Endothelial cell (in vitro differentiated cells): ENCODE data around the gene NGEF. TPM values are rescaled to one million over a fixed set of nuclear protein-coding genes. Genes with fewer than 3 reads are reported as not detected.
A peak's percentile ranks its signal among the peaks of the same experiment; 100 is the strongest.

ENCODE experiments used
- DNase-seq: peaks from one replicate; pipeline ENCODE4 v3.0.0; 2021; ENCODE audit warnings: low spot score
- H3K27ac Mint-ChIP-seq: one replicate; pipeline ENCODE4 v1.8.0; 2021; ENCODE audit warnings: mixed read lengths, inconsistent platforms; ENCODE audit not compliant: unreplicated experiment
- H3K27me3 Mint-ChIP-seq: one replicate; pipeline ENCODE4 v1.8.0; 2021; ENCODE audit warnings: mild to moderate bottlenecking, moderate library complexity, mixed read lengths, inconsistent platforms; ENCODE audit not compliant: unreplicated experiment
- H3K36me3 Mint-ChIP-seq: one replicate; pipeline ENCODE4 v1.8.0; 2021; ENCODE audit warnings: mild to moderate bottlenecking, low read depth, mixed read lengths, inconsistent platforms; ENCODE audit not compliant: unreplicated experiment
- H3K4me1 Mint-ChIP-seq: one replicate; pipeline ENCODE4 v1.8.0; 2021; ENCODE audit warnings: mild to moderate bottlenecking, mixed read lengths, inconsistent platforms; ENCODE audit not compliant: unreplicated experiment
- H3K4me3 Mint-ChIP-seq: one replicate; pipeline ENCODE4 v1.8.0; 2021; ENCODE audit warnings: mild to moderate bottlenecking, mixed read lengths, inconsistent platforms; ENCODE audit not compliant: unreplicated experiment
- H3K9me3 Mint-ChIP-seq: one replicate; pipeline ENCODE4 v1.8.0; 2021; ENCODE audit warnings: mixed read lengths, inconsistent platforms; ENCODE audit not compliant: unreplicated experiment
- CTCF ChIP-seq: fragments of 200-600 bp; sonication (generic); IDR thresholded peaks from one replicate; pipeline ENCODE4 v1.5.0; 2021; ENCODE audit warnings: antibody characterized with exemption; ENCODE audit not compliant: unreplicated experiment
- total RNA-seq: library from RNA; stranded (reverse); fragmentation: NEBNext Ultra II Directional; extraction: Animal tissue kit (Norgen Biotek cat#: 25700); gene quantifications from one replicate; pipeline ENCODE4 v1.2.1, GENCODE V29; 2021; ENCODE audit not compliant: unreplicated experiment

Gene NGEF
- total RNA-seq, 1 donor from 2014 or later = 1.4 TPM

- Mint-ChIP-seq H3K36me3 (no peaks in the 10 kb centered on the region), H3K4me3 (no peak overlapping the region), H3K27me3 (peaks cover 4% of the 10 kb centered on the region), H3K27ac (no peak overlapping the region), H3K4me1 (peaks cover 11% of the 10 kb centered on the region), H3K9me3 (no peaks in the 10 kb centered on the region)
- no peak for DNase-seq
- no peak for TF ChIP-seq CTCF
Observed at GRCh38 chr2:232865165-232865564, 147.9 kb downstream of the NGEF start.

DNA sequence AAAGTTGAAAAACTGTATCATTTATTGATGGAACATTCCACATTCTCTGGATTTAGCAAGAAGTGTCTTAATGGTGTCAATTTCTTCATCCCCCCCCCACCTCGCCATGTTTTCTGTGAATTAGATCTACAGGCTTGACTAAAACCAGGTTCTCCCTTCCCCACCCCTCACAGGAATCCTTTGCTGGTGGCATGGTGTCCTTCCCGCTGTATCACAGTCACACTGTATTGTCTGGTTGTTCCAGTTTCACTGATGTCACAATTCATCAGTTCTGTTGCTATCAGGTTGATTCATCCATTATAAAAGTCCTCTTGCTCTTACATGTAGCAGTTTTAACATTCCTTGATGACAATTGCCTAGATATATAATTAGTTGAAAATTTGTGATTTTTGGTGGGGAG, 149.1 kb downstream of the NGEF start:
- Mint-ChIP-seq H3K4me3 (no peak overlapping the region), H3K9me3 (no peaks in the 10 kb centered on the region), H3K27me3 (peaks cover 1% of the 10 kb centered on the region), H3K36me3 (peaks cover 9% of the 10 kb centered on the region), H3K27ac (no peak overlapping the region), H3K4me1 (peaks cover 2% of the 10 kb centered on the region)
- DNase-seq = no peak
- no peak for TF ChIP-seq CTCF

GRCh38 chr2:232861353-232861752, 151.7 kb downstream of the NGEF start:
- Mint-ChIP-seq H3K9me3 (no peaks in the 10 kb centered on the region), H3K27me3 (no peaks in the 10 kb centered on the region), H3K36me3 (peaks cover 21% of the 10 kb centered on the region), H3K4me3 (no peak overlapping the region), H3K27ac (no peak overlapping the region), H3K4me1 (no peaks in the 10 kb centered on the region)
- no peak for TF ChIP-seq CTCF
- DNase-seq = no peak

DNA sequence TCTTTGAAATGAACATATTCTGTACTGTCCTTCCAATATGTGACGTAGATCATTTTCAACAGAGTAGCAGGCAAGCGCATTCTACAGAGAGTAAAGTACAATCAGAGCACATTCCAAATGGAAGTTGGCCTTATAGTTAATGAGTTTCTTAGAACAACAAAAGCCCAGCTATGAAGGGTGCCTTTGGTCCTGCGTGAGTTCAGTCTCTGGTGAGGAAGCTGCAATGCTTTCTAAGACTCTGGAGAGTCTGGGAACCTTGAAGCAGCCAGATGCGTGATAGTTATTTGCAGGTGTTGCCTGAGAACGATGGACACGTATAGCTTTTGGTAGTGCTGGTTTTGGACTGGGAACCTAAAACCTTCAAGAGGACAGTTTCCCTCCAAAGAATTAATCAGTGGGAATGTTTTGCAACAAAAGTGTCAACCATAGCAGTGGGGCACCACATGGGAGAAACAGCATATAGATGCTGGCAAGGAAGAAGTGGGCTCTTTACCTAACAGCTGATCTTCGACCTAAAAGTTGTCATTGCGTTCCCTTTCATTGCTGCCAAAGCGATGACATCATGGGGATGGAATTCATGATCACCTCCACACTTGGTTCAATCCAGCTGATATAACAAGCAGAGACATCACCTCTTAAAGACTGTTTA, 152.3 kb downstream of the NGEF start:
- Mint-ChIP-seq H3K27me3 (no peaks in the 10 kb centered on the region), H3K4me1 (no peaks in the 10 kb centered on the region), H3K9me3 (no peaks in the 10 kb centered on the region), H3K4me3 (no peak overlapping the region), H3K27ac (no peak overlapping the region), H3K36me3 (peaks cover 21% of the 10 kb centered on the region)
- TF ChIP-seq CTCF = no peak
- no peak for DNase-seq

DNA sequence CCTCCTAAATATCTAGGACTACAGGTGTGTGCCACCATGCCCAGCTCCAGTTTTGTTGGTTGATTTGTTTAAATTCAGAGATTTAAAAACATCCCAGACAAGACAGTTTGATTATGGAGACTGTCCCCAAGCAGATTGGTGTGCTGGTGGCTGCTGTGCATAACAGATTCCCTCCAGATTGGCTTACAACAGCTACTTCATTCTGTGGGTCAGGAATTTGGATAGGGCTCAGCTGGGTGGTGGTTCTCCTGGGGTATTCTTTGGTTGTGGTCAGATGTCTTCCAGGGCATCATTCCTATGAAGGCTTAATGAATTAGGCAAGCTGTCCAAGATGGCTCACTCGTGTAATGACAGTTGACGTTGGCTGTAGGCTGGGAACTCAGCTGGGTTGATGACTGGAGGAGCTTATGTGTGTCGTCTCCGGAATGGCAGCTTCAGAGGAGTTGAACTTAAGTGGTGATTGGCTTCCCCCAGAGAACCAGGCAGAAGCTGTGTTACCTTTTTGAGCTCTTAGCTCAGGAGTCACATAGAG, 153.6 kb downstream of the NGEF start:
- Mint-ChIP-seq H3K27me3 (no peaks in the 10 kb centered on the region), H3K4me3 (no peak overlapping the region), H3K36me3 (peaks cover 21% of the 10 kb centered on the region), H3K27ac (peak overlapping the region; percentile 14), H3K4me1 (no peaks in the 10 kb centered on the region), H3K9me3 (no peaks in the 10 kb centered on the region)
- DNase-seq = no peak
- no peak for TF ChIP-seq CTCF
